ENCODE data around the gene PPP2R5D.

Gene PPP2R5D

GRCh38 chr6:42937548-42938427 lies 46.6 kb upstream of the PPP2R5D start:
- no peak overlapping the region for H3K4me3 ChIP-seq (ENCODE audit: low read depth, low read length, poor library complexity, severe bottlenecking)
- no peaks in the 10 kb centered on the region for H3K9me3 ChIP-seq (ENCODE audit: low read length)
- no peak overlapping the region for H2AFZ ChIP-seq (ENCODE audit: low read length)
- no peak overlapping the region for H3K27ac ChIP-seq (ENCODE audit: low read depth, low read length, poor library complexity, severe bottlenecking)
- peaks cover 74% of the 10 kb centered on the region for H3K36me3 ChIP-seq (ENCODE audit: insufficient read depth, low read length)
- TF ChIP-seq EZH2 (IDR thresholded peaks at IDR 0.05; ENCODE audit: borderline replicate concordance, low read length), result no peak
- TF ChIP-seq CTCF (IDR thresholded peaks at IDR 0.05; ENCODE audit: low read length), result no peak
- no peaks in the 10 kb centered on the region for H3K9me2 ChIP-seq (ENCODE audit: low read depth, low read length)
- H3K4me2 ChIP-seq (ENCODE audit: low read length), result no peak overlapping the region
- no peaks in the 10 kb centered on the region for H4K20me1 ChIP-seq (ENCODE audit: insufficient read depth, low read length)
- H3K79me2 ChIP-seq (ENCODE audit: insufficient read depth, low read length), result no peaks in the 10 kb centered on the region
- H3F3A ChIP-seq (ENCODE audit: insufficient read depth, low read length), result no peaks in the 10 kb centered on the region
- H3K27me3 ChIP-seq (ENCODE audit: insufficient read depth, low read length), result no peaks in the 10 kb centered on the region
- H3K4me1 ChIP-seq (ENCODE audit: insufficient read depth, low read length, severe bottlenecking), result no peaks in the 10 kb centered on the region
- H3K9ac ChIP-seq (ENCODE audit: low read length), result no peak overlapping the region

- Histone ChIP-seq H3K27ac (ENCODE audit: low read depth, low read length, poor library complexity, severe bottlenecking) (no peak overlapping the region), H3F3A (ENCODE audit: insufficient read depth, low read length) (no peaks in the 10 kb centered on the region), H3K36me3 (ENCODE audit: insufficient read depth, low read length) (peaks cover 75% of the 10 kb centered on the region), H4K20me1 (ENCODE audit: insufficient read depth, low read length) (no peaks in the 10 kb centered on the region), H3K9me3 (ENCODE audit: low read length) (no peaks in the 10 kb centered on the region), H2AFZ (ENCODE audit: low read length) (no peak overlapping the region), H3K4me1 (ENCODE audit: insufficient read depth, low read length, severe bottlenecking) (no peaks in the 10 kb centered on the region), H3K9ac (ENCODE audit: low read length) (no peak overlapping the region), H3K27me3 (ENCODE audit: insufficient read depth, low read length) (no peaks in the 10 kb centered on the region), H3K9me2 (ENCODE audit: low read depth, low read length) (no peaks in the 10 kb centered on the region), H3K4me3 (ENCODE audit: low read depth, low read length, poor library complexity, severe bottlenecking) (no peak overlapping the region), H3K79me2 (ENCODE audit: insufficient read depth, low read length) (no peaks in the 10 kb centered on the region), H3K4me2 (ENCODE audit: low read length) (no peak overlapping the region)
- TF ChIP-seq EZH2 (IDR thresholded peaks at IDR 0.05; ENCODE audit: borderline replicate concordance, low read length) (no peak), CTCF (IDR thresholded peaks at IDR 0.05; ENCODE audit: low read length) (no peak)
Measured at GRCh38 chr6:42938428-42938796, 46.0 kb upstream of the PPP2R5D start.

- H3K9me3 ChIP-seq (ENCODE audit: low read length), result no peaks in the 10 kb centered on the region
- no peaks in the 10 kb centered on the region for H3K79me2 ChIP-seq (ENCODE audit: insufficient read depth, low read length)
- H3K36me3 ChIP-seq (ENCODE audit: insufficient read depth, low read length), result peaks cover 77% of the 10 kb centered on the region
- TF ChIP-seq EZH2 (IDR thresholded peaks at IDR 0.05; ENCODE audit: borderline replicate concordance, low read length), result no peak
- TF ChIP-seq CTCF (IDR thresholded peaks at IDR 0.05; ENCODE audit: low read length), result no peak
- no peak overlapping the region for H3K27ac ChIP-seq (ENCODE audit: low read depth, low read length, poor library complexity, severe bottlenecking)
- H3K27me3 ChIP-seq (ENCODE audit: insufficient read depth, low read length), result no peaks in the 10 kb centered on the region
- H3K9ac ChIP-seq (ENCODE audit: low read length), result no peak overlapping the region
- H3F3A ChIP-seq (ENCODE audit: insufficient read depth, low read length), result no peaks in the 10 kb centered on the region
- H3K4me3 ChIP-seq (ENCODE audit: low read depth, low read length, poor library complexity, severe bottlenecking), result no peak overlapping the region
- no peak overlapping the region for H3K4me2 ChIP-seq (ENCODE audit: low read length)
- H2AFZ ChIP-seq (ENCODE audit: low read length), result no peak overlapping the region
- no peaks in the 10 kb centered on the region for H4K20me1 ChIP-seq (ENCODE audit: insufficient read depth, low read length)
- no peaks in the 10 kb centered on the region for H3K9me2 ChIP-seq (ENCODE audit: low read depth, low read length)
- no peaks in the 10 kb centered on the region for H3K4me1 ChIP-seq (ENCODE audit: insufficient read depth, low read length, severe bottlenecking)
Measured at GRCh38 chr6:42938987-42939809, 45.2 kb upstream of the PPP2R5D start.

Measured in OCI-LY1 (cell line).